ENCODE data around the gene TNFAIP8L3. TPM values are rescaled to one million over a fixed set of nuclear protein-coding genes. Genes with fewer than 3 reads are reported as not detected.

The TNFAIP8L3 gene
- total and polyA plus RNA-seq, 4 donors, result 0.44 to 4.9 (median 1.3) TPM

DNA sequence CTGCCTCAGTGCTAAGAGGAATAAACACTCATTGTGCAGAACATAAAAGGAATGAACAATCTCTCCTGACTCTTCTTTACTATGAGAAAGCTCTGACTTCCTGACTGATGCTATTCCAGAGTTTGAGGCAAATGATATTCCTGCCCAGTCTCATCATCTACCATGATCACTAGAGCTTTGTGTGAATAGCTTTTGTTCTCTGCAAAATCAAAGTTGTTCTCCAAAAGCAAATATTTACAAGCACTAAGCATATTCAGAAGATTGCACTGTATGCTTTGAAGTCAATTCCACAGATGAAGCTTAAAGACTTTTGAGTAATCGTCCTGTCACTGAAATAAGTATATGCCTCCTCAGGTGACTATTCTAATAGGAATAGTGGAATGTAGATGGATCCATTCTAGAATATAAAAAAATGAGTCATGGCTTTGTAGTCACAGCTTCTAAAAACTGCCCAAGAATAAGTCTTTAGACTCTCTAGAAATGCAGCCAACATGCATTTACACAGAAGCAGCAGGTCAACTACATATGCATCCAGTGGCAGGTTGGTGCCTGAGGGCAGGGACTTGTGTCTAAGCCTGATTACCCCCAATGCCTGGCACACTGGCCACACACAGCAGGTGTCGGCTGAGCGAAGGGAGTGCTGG is 34.6 kb downstream of the TNFAIP8L3 start:
- WGBS, result 82% methylated on average over 3 of the region's 3 CpGs
- no peaks in the 10 kb centered on the region for H3K4me1 ChIP-seq (ENCODE audit: control insufficient read depth in 4 of 4, insufficient read depth in 4 of 4, low read length in 3 of 4)
- H3K9ac ChIP-seq (ENCODE audit: low read depth in 1 of 2, low read length in 2 of 2), result no peak overlapping the region
- DNase-seq (ENCODE audit: low spot score), result no peak
- no peak overlapping the region for H3K4me3 ChIP-seq (ENCODE audit: low read depth in 1 of 3, low read length in 3 of 3)
- H3K9me3 ChIP-seq (ENCODE audit: control insufficient read depth in 4 of 4, low read length in 3 of 4), result no peaks in the 10 kb centered on the region
- no peaks in the 10 kb centered on the region for H3K27me3 ChIP-seq (ENCODE audit: control insufficient read depth in 4 of 4, insufficient read depth in 4 of 4, low read length in 3 of 4)
- TF ChIP-seq JUND (IDR thresholded peaks at IDR 0.05) (no peak), FOXA2 (IDR thresholded peaks at IDR 0.05) (no peak), TAF1 (conservative IDR thresholded peaks at IDR 0.05) (no peak), HNF4G (IDR thresholded peaks at IDR 0.05) (no peak), RXRA (IDR thresholded peaks at IDR 0.05) (no peak), RAD21 (IDR thresholded peaks at IDR 0.05) (no peak), NR2F2 (IDR thresholded peaks at IDR 0.05) (no peak)
- TF ChIP-seq, protein P1, sequence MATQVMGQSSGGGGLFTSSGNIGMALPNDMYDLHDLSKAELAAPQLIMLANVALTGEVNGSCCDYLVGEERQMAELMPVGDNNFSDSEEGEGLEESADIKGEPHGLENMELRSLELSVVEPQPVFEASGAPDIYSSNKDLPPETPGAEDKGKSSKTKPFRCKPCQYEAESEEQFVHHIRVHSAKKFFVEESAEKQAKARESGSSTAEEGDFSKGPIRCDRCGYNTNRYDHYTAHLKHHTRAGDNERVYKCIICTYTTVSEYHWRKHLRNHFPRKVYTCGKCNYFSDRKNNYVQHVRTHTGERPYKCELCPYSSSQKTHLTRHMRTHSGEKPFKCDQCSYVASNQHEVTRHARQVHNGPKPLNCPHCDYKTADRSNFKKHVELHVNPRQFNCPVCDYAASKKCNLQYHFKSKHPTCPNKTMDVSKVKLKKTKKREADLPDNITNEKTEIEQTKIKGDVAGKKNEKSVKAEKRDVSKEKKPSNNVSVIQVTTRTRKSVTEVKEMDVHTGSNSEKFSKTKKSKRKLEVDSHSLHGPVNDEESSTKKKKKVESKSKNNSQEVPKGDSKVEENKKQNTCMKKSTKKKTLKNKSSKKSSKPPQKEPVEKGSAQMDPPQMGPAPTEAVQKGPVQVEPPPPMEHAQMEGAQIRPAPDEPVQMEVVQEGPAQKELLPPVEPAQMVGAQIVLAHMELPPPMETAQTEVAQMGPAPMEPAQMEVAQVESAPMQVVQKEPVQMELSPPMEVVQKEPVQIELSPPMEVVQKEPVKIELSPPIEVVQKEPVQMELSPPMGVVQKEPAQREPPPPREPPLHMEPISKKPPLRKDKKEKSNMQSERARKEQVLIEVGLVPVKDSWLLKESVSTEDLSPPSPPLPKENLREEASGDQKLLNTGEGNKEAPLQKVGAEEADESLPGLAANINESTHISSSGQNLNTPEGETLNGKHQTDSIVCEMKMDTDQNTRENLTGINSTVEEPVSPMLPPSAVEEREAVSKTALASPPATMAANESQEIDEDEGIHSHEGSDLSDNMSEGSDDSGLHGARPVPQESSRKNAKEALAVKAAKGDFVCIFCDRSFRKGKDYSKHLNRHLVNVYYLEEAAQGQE (IDR thresholded peaks at IDR 0.05), result no peak
- TF ChIP-seq, protein P2, sequence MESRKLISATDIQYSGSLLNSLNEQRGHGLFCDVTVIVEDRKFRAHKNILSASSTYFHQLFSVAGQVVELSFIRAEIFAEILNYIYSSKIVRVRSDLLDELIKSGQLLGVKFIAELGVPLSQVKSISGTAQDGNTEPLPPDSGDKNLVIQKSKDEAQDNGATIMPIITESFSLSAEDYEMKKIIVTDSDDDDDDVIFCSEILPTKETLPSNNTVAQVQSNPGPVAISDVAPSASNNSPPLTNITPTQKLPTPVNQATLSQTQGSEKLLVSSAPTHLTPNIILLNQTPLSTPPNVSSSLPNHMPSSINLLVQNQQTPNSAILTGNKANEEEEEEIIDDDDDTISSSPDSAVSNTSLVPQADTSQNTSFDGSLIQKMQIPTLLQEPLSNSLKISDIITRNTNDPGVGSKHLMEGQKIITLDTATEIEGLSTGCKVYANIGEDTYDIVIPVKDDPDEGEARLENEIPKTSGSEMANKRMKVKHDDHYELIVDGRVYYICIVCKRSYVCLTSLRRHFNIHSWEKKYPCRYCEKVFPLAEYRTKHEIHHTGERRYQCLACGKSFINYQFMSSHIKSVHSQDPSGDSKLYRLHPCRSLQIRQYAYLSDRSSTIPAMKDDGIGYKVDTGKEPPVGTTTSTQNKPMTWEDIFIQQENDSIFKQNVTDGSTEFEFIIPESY (IDR thresholded peaks at IDR 0.05), result no peak
- TF ChIP-seq, protein P3, sequence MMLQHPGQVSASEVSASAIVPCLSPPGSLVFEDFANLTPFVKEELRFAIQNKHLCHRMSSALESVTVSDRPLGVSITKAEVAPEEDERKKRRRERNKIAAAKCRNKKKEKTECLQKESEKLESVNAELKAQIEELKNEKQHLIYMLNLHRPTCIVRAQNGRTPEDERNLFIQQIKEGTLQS (IDR thresholded peaks at IDR 0.05), result no peak
- no peaks in the 10 kb centered on the region for H3K36me3 ChIP-seq (ENCODE audit: control insufficient read depth in 4 of 4, insufficient read depth in 3 of 4, low read depth in 1 of 4, low read length in 3 of 4)
- H3K27ac ChIP-seq (ENCODE audit: low read depth in 1 of 2, low read length in 2 of 2), result no peak overlapping the region

DNA sequence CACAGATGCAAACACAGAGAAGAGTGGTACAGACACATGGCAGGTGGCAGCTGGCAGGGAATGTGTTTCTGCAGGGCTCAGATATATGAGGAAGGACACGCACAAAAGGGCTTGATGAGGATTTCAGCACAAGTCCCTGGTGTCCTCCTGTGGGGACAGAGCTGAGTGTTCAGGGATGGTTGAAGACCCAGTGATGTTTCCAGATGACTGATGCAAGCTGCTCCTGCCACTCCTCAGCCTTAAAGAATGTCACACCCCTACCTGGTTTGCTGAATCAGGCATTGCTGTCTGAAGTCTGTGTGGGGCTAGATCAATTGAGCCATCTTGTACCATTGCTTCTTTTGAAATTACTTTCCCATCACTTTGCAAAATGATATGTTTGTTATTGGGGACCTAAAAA is 40.2 kb downstream of the TNFAIP8L3 start:
- no peak for DNase-seq (ENCODE audit: low spot score)
- 100% methylated on average over 1 of the region's 1 CpG for WGBS
- no peak overlapping the region for H3K27ac ChIP-seq (ENCODE audit: low read depth in 1 of 2, low read length in 2 of 2)
- TF ChIP-seq, protein P4, sequence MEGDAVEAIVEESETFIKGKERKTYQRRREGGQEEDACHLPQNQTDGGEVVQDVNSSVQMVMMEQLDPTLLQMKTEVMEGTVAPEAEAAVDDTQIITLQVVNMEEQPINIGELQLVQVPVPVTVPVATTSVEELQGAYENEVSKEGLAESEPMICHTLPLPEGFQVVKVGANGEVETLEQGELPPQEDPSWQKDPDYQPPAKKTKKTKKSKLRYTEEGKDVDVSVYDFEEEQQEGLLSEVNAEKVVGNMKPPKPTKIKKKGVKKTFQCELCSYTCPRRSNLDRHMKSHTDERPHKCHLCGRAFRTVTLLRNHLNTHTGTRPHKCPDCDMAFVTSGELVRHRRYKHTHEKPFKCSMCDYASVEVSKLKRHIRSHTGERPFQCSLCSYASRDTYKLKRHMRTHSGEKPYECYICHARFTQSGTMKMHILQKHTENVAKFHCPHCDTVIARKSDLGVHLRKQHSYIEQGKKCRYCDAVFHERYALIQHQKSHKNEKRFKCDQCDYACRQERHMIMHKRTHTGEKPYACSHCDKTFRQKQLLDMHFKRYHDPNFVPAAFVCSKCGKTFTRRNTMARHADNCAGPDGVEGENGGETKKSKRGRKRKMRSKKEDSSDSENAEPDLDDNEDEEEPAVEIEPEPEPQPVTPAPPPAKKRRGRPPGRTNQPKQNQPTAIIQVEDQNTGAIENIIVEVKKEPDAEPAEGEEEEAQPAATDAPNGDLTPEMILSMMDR (IDR thresholded peaks at IDR 0.05; ENCODE audit: low read depth, low read length, missing input control), result no peak
- TF ChIP-seq RXRA (IDR thresholded peaks at IDR 0.05), result no peak
- no peak for TF ChIP-seq JUND (IDR thresholded peaks at IDR 0.05)
- no peak for TF ChIP-seq HNF4G (IDR thresholded peaks at IDR 0.05)
- TF ChIP-seq, protein P5, sequence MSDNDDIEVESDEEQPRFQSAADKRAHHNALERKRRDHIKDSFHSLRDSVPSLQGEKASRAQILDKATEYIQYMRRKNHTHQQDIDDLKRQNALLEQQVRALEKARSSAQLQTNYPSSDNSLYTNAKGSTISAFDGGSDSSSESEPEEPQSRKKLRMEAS (IDR thresholded peaks at IDR 0.05), result no peak
- TF ChIP-seq GABPA (IDR thresholded peaks at IDR 0.05 in 1 of 2, conservative IDR thresholded peaks at IDR 0.05 in 1 of 2), result no peak
- TF ChIP-seq NR2F2 (IDR thresholded peaks at IDR 0.05), result no peak
- no peak for TF ChIP-seq SP1 (IDR thresholded peaks at IDR 0.05)
- TF ChIP-seq EGR1 (IDR thresholded peaks at IDR 0.05; ENCODE audit: low read depth in 2 of 2), result no peak
- TF ChIP-seq, protein P1 (IDR thresholded peaks at IDR 0.05), result no peak
- TF ChIP-seq FOXA2 (IDR thresholded peaks at IDR 0.05), result no peak
- TF ChIP-seq RAD21 (IDR thresholded peaks at IDR 0.05), result no peak
- TF ChIP-seq, protein P3 (IDR thresholded peaks at IDR 0.05), result no peak
- TF ChIP-seq HNF4A (conservative IDR thresholded peaks at IDR 0.05), result no peak
- no peak for TF ChIP-seq YY1 (IDR thresholded peaks at IDR 0.05)
- no peak overlapping the region for H3K9ac ChIP-seq (ENCODE audit: low read depth in 1 of 2, low read length in 2 of 2)
- H3K9me3 ChIP-seq (ENCODE audit: control insufficient read depth in 4 of 4, low read length in 3 of 4), result no peaks in the 10 kb centered on the region
- no peaks in the 10 kb centered on the region for H3K4me1 ChIP-seq (ENCODE audit: control insufficient read depth in 4 of 4, insufficient read depth in 4 of 4, low read length in 3 of 4)
- H3K36me3 ChIP-seq (ENCODE audit: control insufficient read depth in 4 of 4, insufficient read depth in 3 of 4, low read depth in 1 of 4, low read length in 3 of 4), result no peaks in the 10 kb centered on the region
- no peaks in the 10 kb centered on the region for H3K27me3 ChIP-seq (ENCODE audit: control insufficient read depth in 4 of 4, insufficient read depth in 4 of 4, low read length in 3 of 4)
- H3K4me3 ChIP-seq (ENCODE audit: low read depth in 1 of 3, low read length in 3 of 3), result no peak overlapping the region

Data from liver (tissue), 9 donors.